Natural killer cell (primary cell): ENCODE measurements around the gene CHCHD4. TPM values are rescaled to one million over a fixed set of nuclear protein-coding genes. Genes with fewer than 3 reads are reported as not detected.

ENCODE experiments used
- ATAC-seq, 3 donors: fragments of 150-1000 bp in 2 of 3; fragments of 200-7000 bp in 1 of 3; cut with Tn5 transposase; 1 replicate in 1 of 3; 2 replicates in 2 of 3; pipeline ENCODE4 v1.10.0; 2021; ENCODE audit warnings: mild to moderate bottlenecking in 2 of 3, moderate library complexity in 2 of 3
- DNase-seq, 2 donors: peaks; one replicate each; pipeline versions ENCODE4 v3.0.0 to v3.0.0-alpha.2; 2013 to 2021; ENCODE audit warnings: mixed read lengths in 1 of 2
- H3K27ac ChIP-seq: one replicate; pipeline ENCODE4 v1.5.1; 2013; ENCODE audit warnings: mild to moderate bottlenecking, low read length
- H3K27me3 ChIP-seq: one replicate; pipeline ENCODE4 v1.6.1; 2013; ENCODE audit warnings: low read length; ENCODE audit not compliant: control insufficient read depth, insufficient read depth
- H3K36me3 ChIP-seq: one replicate; pipeline ENCODE4 v1.6.1; 2013; ENCODE audit warnings: low read length; ENCODE audit not compliant: control insufficient read depth, insufficient read depth
- H3K4me1 ChIP-seq: one replicate; pipeline ENCODE4 v1.6.1; 2013; ENCODE audit warnings: low read length; ENCODE audit not compliant: control insufficient read depth, insufficient read depth
- H3K4me3 ChIP-seq: one replicate; pipeline ENCODE4 v1.5.1; 2013; ENCODE audit warnings: low read length
- H3K9me3 ChIP-seq: one replicate; pipeline ENCODE4 v1.6.1; 2013; ENCODE audit warnings: low read length; ENCODE audit not compliant: control insufficient read depth, insufficient read depth
- H3K27ac Mint-ChIP-seq, 2 donors: one replicate each; pipeline ENCODE4 v1.8.0; 2022; ENCODE audit warnings: mild to moderate bottlenecking in 2 of 2, mixed read lengths in 2 of 2, moderate library complexity in 1 of 2
- H3K27me3 Mint-ChIP-seq, 2 donors: one replicate each; pipeline ENCODE4 v1.8.0; 2022; ENCODE audit warnings: low read depth in 2 of 2, mixed read lengths in 2 of 2
- H3K36me3 Mint-ChIP-seq: one replicate; pipeline ENCODE4 v1.8.0; 2022; ENCODE audit warnings: mixed read lengths
- H3K4me1 Mint-ChIP-seq, 2 donors: one replicate each; pipeline ENCODE4 v1.8.0; 2022; ENCODE audit warnings: mixed read lengths in 2 of 2
- H3K4me3 Mint-ChIP-seq: one replicate; pipeline ENCODE4 v1.8.0; 2022; ENCODE audit warnings: mild to moderate bottlenecking, moderate library complexity, mixed read lengths
- H3K9me3 Mint-ChIP-seq, 2 donors: one replicate each; pipeline ENCODE4 v1.8.0; 2022; ENCODE audit warnings: mixed read lengths in 2 of 2
- WGBS: methylation state at CpG from one replicate; pipeline ENCODE4 v1.1.7; 2013; ENCODE audit warnings: missing lambda C conversion rate; ENCODE audit not compliant: insufficient coverage; 5-methylcytosine and 5-hydroxymethylcytosine counted together
- intact Hi-C: fragments of 100-400 bp; cut with micrococcal nuclease; formaldehyde crosslinking; loops from one replicate; pipeline ENCODE4 v1.14.2; 2022
- total RNA-seq, 4 donors: library from RNA; stranded (reverse); fragments of 120-200 nt in 1 of 4; gene quantifications; one replicate each; pipeline versions ENCODE4 v1.2.3 to v1.2.4, GENCODE V29; 2013 to 2022
- TF ChIP-seq, protein P1 (sequence below): fragments of 200-600 bp; IDR thresholded peaks from one replicate; pipeline ENCODE4 v1.8.0; 2022; ENCODE audit warnings: antibody characterized with exemption

Gene CHCHD4
- total RNA-seq, 3 donors from 2014 or later (not counting 1 experiment from before 2014, with no cell fraction given): 2.1 to 4.3 (median 3.4) TPM

DNA sequence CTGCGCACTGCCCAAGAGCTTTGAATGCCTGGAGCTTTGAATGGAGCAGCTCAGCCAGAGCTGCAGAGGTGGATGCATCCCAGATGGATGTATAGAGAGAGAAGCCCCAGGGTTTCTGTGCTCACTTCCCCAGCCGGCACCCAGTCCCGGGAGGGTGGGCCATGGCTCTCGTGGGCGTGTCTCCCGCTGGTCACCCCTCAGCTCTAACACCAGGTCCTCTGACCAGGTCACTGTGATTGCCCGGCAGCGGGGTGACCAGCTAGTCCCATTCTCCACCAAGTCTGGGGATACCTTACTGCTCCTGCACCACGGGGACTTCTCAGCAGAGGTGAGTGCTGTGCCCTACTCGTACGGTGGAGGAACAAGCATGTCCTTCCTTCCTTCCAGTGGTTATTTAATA lies 10.9 kb upstream of the CHCHD4 start:
- peak overlapping the region; percentile 32 to 66 for H3K27ac Mint-ChIP-seq
- no peak overlapping the region for H3K27ac ChIP-seq
- TF ChIP-seq, protein P1, sequence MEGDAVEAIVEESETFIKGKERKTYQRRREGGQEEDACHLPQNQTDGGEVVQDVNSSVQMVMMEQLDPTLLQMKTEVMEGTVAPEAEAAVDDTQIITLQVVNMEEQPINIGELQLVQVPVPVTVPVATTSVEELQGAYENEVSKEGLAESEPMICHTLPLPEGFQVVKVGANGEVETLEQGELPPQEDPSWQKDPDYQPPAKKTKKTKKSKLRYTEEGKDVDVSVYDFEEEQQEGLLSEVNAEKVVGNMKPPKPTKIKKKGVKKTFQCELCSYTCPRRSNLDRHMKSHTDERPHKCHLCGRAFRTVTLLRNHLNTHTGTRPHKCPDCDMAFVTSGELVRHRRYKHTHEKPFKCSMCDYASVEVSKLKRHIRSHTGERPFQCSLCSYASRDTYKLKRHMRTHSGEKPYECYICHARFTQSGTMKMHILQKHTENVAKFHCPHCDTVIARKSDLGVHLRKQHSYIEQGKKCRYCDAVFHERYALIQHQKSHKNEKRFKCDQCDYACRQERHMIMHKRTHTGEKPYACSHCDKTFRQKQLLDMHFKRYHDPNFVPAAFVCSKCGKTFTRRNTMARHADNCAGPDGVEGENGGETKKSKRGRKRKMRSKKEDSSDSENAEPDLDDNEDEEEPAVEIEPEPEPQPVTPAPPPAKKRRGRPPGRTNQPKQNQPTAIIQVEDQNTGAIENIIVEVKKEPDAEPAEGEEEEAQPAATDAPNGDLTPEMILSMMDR: no peak
- no peak for ATAC-seq
- H3K36me3 Mint-ChIP-seq: peaks cover 16% of the 10 kb centered on the region
- no peaks in the 10 kb centered on the region for H3K9me3 ChIP-seq
- no peaks in the 10 kb centered on the region for H3K27me3 Mint-ChIP-seq
- H3K4me1 ChIP-seq: peaks cover 3% of the 10 kb centered on the region
- peaks cover 79% of the 10 kb centered on the region for H3K36me3 ChIP-seq
- H3K4me3 Mint-ChIP-seq: no peak overlapping the region
- intact Hi-C loops: no loop called here
- WGBS: 94% methylated on average over 9 of the region's 11 CpGs
- no peak for DNase-seq
- H3K4me1 Mint-ChIP-seq: peaks cover 3 to 4% of the 10 kb centered on the region in 2 donors
- H3K4me3 ChIP-seq: no peak overlapping the region
- no peaks in the 10 kb centered on the region for H3K9me3 Mint-ChIP-seq
- no peaks in the 10 kb centered on the region for H3K27me3 ChIP-seq

DNA sequence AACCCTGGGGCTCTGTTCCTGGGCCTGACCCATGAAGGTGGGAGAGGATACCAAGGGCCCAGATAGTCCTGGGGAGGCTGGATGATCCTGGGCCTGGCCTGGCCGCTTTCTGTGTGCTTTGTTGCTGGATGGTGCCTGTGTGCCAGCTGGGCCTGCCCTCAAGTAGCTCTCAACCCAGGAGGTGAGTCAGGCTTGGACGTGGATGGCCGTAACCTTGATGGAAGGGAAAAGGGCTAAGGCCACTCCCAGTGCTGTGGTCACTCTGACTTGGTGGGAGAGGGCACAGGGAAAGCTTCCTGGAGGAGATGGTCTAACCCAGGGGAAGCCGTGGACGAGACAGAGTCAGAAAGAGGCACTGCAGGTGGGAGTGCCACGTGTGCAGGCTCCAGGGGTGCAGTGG lies 9.6 kb upstream of the CHCHD4 start:
- no peaks in the 10 kb centered on the region for H3K9me3 Mint-ChIP-seq
- no peaks in the 10 kb centered on the region for H3K27me3 ChIP-seq
- 97% methylated on average over 6 of the region's 6 CpGs for WGBS
- peaks cover 87% of the 10 kb centered on the region for H3K36me3 ChIP-seq
- intact Hi-C loops: no loop called here
- no peaks in the 10 kb centered on the region for H3K9me3 ChIP-seq
- no peaks in the 10 kb centered on the region for H3K4me1 ChIP-seq
- H3K4me3 Mint-ChIP-seq: no peak overlapping the region
- H3K27me3 Mint-ChIP-seq: no peaks in the 10 kb centered on the region
- H3K27ac ChIP-seq: no peak overlapping the region
- no peak overlapping the region for H3K4me3 ChIP-seq
- TF ChIP-seq, protein P1: no peak
- H3K27ac Mint-ChIP-seq: no peak overlapping the region
- ATAC-seq (no peak), DNase-seq (no peak)
- H3K36me3 Mint-ChIP-seq: peaks cover 16% of the 10 kb centered on the region
- H3K4me1 Mint-ChIP-seq: peaks cover 0 to 6% of the 10 kb centered on the region in 2 donors

DNA sequence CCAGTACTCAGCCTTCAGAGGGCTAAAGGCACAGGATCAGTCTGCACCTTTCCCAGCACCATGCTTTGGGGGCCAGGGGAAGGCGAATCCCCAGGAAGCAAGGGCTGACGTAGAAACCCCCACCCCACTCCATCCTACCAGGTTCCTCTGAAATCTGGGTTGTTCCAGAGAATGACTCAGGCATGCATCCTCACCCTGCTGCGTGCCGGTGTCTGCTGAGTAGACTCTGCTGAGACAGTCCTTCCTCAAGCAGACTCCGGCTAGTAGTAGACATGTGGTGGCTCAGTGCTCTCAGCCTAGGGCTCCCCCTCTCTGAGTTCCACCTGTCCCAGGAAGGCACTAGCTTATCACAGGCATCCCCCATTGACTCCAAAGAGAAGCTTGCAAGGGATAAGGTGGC lies 9.2 kb upstream of the CHCHD4 start:
- no peak overlapping the region for H3K27ac Mint-ChIP-seq
- over 99% methylated on average over 5 of the region's 5 CpGs for WGBS
- H3K4me1 ChIP-seq: no peaks in the 10 kb centered on the region
- H3K4me3 Mint-ChIP-seq: no peak overlapping the region
- DNase-seq (no peak), ATAC-seq (no peak)
- H3K4me3 ChIP-seq: no peak overlapping the region
- H3K27me3 Mint-ChIP-seq: no peaks in the 10 kb centered on the region
- no peaks in the 10 kb centered on the region for H3K9me3 ChIP-seq
- H3K4me1 Mint-ChIP-seq: peaks cover 0 to 7% of the 10 kb centered on the region in 2 donors
- no peaks in the 10 kb centered on the region for H3K27me3 ChIP-seq
- H3K27ac ChIP-seq: no peak overlapping the region
- no peaks in the 10 kb centered on the region for H3K9me3 Mint-ChIP-seq
- H3K36me3 ChIP-seq: peaks cover 83% of the 10 kb centered on the region
- H3K36me3 Mint-ChIP-seq: peaks cover 17% of the 10 kb centered on the region
- intact Hi-C loops: no loop called here
- TF ChIP-seq, protein P1: no peak

DNA sequence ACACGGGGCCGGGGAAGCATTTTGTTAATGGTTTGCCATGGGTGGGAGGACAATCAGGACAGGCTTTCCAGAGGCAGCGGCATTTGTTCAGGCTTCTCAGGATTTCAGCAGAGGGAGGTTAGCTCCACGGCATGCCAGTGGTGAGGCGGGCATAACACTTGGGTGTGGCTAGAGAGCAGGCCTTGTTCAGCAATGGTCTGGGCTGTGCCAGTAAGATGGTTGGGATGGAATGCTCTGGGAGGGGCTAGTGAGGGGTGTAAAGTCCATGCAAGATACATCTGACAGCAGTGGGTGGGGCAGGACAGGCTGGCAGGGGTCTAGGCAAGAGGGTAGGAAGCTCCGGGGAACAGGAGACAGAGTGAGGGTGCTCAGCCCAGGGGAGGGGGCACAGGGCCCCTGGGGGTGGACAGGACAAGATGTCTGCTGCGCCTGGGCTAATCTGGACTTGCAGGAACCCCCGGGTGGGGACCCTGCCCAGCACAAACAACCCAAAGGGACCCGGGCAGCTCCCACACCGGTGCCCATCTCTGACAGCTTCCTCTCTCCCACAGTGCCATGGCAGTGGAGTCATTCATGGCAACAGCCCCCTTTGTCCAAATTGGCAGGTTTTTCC lies 8.6 kb upstream of the CHCHD4 start:
- 95% methylated on average over 10 of the region's 10 CpGs for WGBS
- peaks cover 22% of the 10 kb centered on the region for H3K36me3 Mint-ChIP-seq
- ATAC-seq: no peak

More for the DNA sequence above, 8.6 kb upstream of the CHCHD4 start:
- peak overlapping the region in 1 of 2 donors; percentile 78 for H3K27ac Mint-ChIP-seq
- TF ChIP-seq, protein P1: no peak
- Histone ChIP-seq H3K4me1 (peaks cover under 1% of the 10 kb centered on the region), H3K36me3 (peaks cover 83% of the 10 kb centered on the region), H3K9me3 (no peaks in the 10 kb centered on the region), H3K27me3 (no peaks in the 10 kb centered on the region), H3K27ac (no peak overlapping the region), H3K4me3 (no peak overlapping the region)
- DNase-seq: no peak
- peaks cover 5 to 13% of the 10 kb centered on the region in 2 donors for H3K4me1 Mint-ChIP-seq
- no peaks in the 10 kb centered on the region for H3K9me3 Mint-ChIP-seq
- no peak overlapping the region for H3K4me3 Mint-ChIP-seq
- intact Hi-C loops: no loop called here
- no peaks in the 10 kb centered on the region for H3K27me3 Mint-ChIP-seq
